ENCODE measurements around the gene CDC25B. TPM values are rescaled to one million over a fixed set of nuclear protein-coding genes. Genes with fewer than 3 reads are reported as not detected.

The CDC25B gene
- polyA plus RNA-seq, 2 of the 4 experiments (the other 2 are of a cell fraction): 136 to 150 TPM

GRCh38 chr20:3755269-3755668, 40.8 kb upstream of the CDC25B start (continued):
- TF ChIP-seq HMGXB4 (CRISPR knock-in tag; IDR thresholded peaks at IDR 0.05; ENCODE audit: borderline replicate concordance): no peak
- TF ChIP-seq RFX5 (IDR thresholded peaks at IDR 0.05): no peak

- Histone ChIP-seq H3K4me3 (no peak overlapping the region), H3K4me1 (no peaks in the 10 kb centered on the region; the same call in 2 of the 3 replicates), H3K9me3 (no peaks in the 10 kb centered on the region), H3K4me2 (no peak overlapping the region), H3K27ac (no peak overlapping the region)
- WGBS (ENCODE audit: missing lambda C conversion rate): 94% methylated on average over 4 of the region's 5 CpGs
- no peak for DNase-seq (ENCODE audit: low read depth in 1 of 2, low spot score in 1 of 2)
- TF ChIP-seq HMGXB4 (CRISPR knock-in tag; IDR thresholded peaks at IDR 0.05; ENCODE audit: borderline replicate concordance): no peak
- TF ChIP-seq PBX3 (IDR thresholded peaks at IDR 0.05): no peak
- TF ChIP-seq CBX8 (IDR thresholded peaks at IDR 0.05): no peak
- TF ChIP-seq E2F6 (IDR thresholded peaks at IDR 0.05; ENCODE audit: borderline replicate concordance, low read depth): no peak
- ChIA-PET CTCF (interaction anchor here (1.2 to 72.1 kb wide), 8 partner anchors 8 to 99 kb away, joined by 5 to 2233 read pairs (median 34); partner anchors contain the start of genes ADAM33, ADISSP, AP5S1 and CENPB), POLR2A (interaction anchor here (2.3 kb wide), 1 partner anchor 12 kb away, joined by 8 read pairs; the partner anchor contains the start of gene ADISSP)
- FAIRE-seq: no peak
- ATAC-seq: no peak
Observed at GRCh38 chr20:3755814-3756480, 40.2 kb upstream of the CDC25B start.

- ATAC-seq: no peak
- ChIA-PET CTCF (interaction anchor here (0.6 to 72.1 kb wide), 9 partner anchors 7 to 255 kb away, joined by 3 to 2233 read pairs (median 13); partner anchors contain the start of genes ADAM33, ADISSP, AP5S1 and CENPB), POLR2A (interaction anchor here (0.8 to 1.6 kb wide), 2 partner anchors 10 to 21 kb away, joined by 3 to 9 read pairs; partner anchors contain the start of gene ADISSP)
- FAIRE-seq: no peak
- 86% methylated on average over 2 of the region's 2 CpGs for WGBS (ENCODE audit: missing lambda C conversion rate)
- no peaks in the 10 kb centered on the region for H3K4me1 ChIP-seq
- no peak for TF ChIP-seq SMC3 (IDR thresholded peaks at IDR 0.05)
- no peak for TF ChIP-seq CBX8 (IDR thresholded peaks at IDR 0.05)
- no peak for TF ChIP-seq NR3C1 (IDR thresholded peaks at IDR 0.05)
- no peak for TF ChIP-seq POLR2AphosphoS2 (conservative IDR thresholded peaks at IDR 0.05; ENCODE audit: low read length)
- no peak for TF ChIP-seq CEBPB (IDR thresholded peaks at IDR 0.05)
- TF ChIP-seq EP300 (IDR thresholded peaks at IDR 0.05): no peak
- TF ChIP-seq ZFP36 (IDR thresholded peaks at IDR 0.05; ENCODE audit: borderline replicate concordance, partially characterized antibody): no peak
- TF ChIP-seq EHMT2 (IDR thresholded peaks at IDR 0.05; ENCODE audit: low read depth): no peak
- no peak for TF ChIP-seq ESRRA (IDR thresholded peaks at IDR 0.05; ENCODE audit: borderline replicate concordance, low read length)
- no peak for TF ChIP-seq CTCF (IDR thresholded peaks at IDR 0.05)
- TF ChIP-seq FOXS1 (CRISPR knock-in tag; IDR thresholded peaks at IDR 0.05): no peak
- no peak for TF ChIP-seq RFX5 (IDR thresholded peaks at IDR 0.05)
- TF ChIP-seq HOXA7 (CRISPR knock-in tag; IDR thresholded peaks at IDR 0.05): no peak
- no peak for TF ChIP-seq MAFK (IDR thresholded peaks at IDR 0.05; ENCODE audit: partially characterized antibody)
- no peak for TF ChIP-seq HDAC2 (IDR thresholded peaks at IDR 0.05)
- TF ChIP-seq HEYL (CRISPR knock-in tag; IDR thresholded peaks at IDR 0.05): no peak
- no peak for TF ChIP-seq RAD21 (conservative IDR thresholded peaks at IDR 0.05 in 1 of 2, IDR thresholded peaks at IDR 0.05 in 1 of 2)
- no peak for TF ChIP-seq HMGXB4 (CRISPR knock-in tag; IDR thresholded peaks at IDR 0.05; ENCODE audit: borderline replicate concordance)
- H3K9me3 ChIP-seq: no peaks in the 10 kb centered on the region
- H3K4me2 ChIP-seq: no peak overlapping the region
- DNase-seq (ENCODE audit: low read depth in 1 of 2, low spot score in 1 of 2): no peak
- H3K4me3 ChIP-seq: no peak overlapping the region
- no peak overlapping the region for H3K27ac ChIP-seq
Observed at GRCh38 chr20:3757268-3757667, 38.8 kb upstream of the CDC25B start.
